ENCODE results near the gene LTBP1. TPM values are rescaled to one million over a fixed set of nuclear protein-coding genes. Genes with fewer than 3 reads are reported as not detected.

LTBP1 gene
- total RNA-seq, 1 donor from 2014 or later = 29.7 TPM

DNA sequence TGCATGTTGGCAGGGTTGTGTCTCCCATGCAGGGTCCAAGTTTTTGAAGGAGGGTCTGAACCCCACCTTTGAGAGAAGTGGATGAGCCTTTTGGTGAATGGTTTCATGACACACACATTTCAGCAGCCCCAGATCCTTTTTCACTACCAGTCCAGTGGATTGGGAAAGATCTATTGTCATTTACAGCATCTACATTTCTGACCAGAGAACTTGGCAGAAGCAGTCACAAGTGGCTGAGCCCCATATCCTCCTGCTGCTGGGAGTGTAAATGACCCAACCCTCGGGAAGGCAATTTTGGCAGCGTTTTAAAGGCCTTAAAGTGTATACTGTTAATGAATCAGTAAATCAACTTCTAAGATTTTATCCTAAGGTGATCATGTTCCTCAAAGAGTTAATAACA, 355.6 kb downstream of the LTBP1 start:
- H3K4me2 ChIP-seq (ENCODE audit: low read length) = no peak overlapping the region
- H3K27me3 ChIP-seq (ENCODE audit: insufficient read depth, low read length) = no peaks in the 10 kb centered on the region
- no peaks in the 10 kb centered on the region for H3K27me3 Mint-ChIP-seq (ENCODE audit: low read depth, unreplicated experiment)
- TF ChIP-seq EZH2 (IDR thresholded peaks at IDR 0.05; ENCODE audit: insufficient read depth, low read length) = no peak
- TF ChIP-seq, protein P1, sequence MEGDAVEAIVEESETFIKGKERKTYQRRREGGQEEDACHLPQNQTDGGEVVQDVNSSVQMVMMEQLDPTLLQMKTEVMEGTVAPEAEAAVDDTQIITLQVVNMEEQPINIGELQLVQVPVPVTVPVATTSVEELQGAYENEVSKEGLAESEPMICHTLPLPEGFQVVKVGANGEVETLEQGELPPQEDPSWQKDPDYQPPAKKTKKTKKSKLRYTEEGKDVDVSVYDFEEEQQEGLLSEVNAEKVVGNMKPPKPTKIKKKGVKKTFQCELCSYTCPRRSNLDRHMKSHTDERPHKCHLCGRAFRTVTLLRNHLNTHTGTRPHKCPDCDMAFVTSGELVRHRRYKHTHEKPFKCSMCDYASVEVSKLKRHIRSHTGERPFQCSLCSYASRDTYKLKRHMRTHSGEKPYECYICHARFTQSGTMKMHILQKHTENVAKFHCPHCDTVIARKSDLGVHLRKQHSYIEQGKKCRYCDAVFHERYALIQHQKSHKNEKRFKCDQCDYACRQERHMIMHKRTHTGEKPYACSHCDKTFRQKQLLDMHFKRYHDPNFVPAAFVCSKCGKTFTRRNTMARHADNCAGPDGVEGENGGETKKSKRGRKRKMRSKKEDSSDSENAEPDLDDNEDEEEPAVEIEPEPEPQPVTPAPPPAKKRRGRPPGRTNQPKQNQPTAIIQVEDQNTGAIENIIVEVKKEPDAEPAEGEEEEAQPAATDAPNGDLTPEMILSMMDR (IDR thresholded peaks at IDR 0.05; ENCODE audit: insufficient read depth, low read depth, low read length) = no peak
- no peak overlapping the region for H2AFZ ChIP-seq (ENCODE audit: low read depth, low read length)
- FAIRE-seq (no peak), DNase-seq (ENCODE audit: low read depth) (no peak)
- peaks cover 11% of the 10 kb centered on the region for H3K36me3 Mint-ChIP-seq (ENCODE audit: low read depth, unreplicated experiment)
- no peak overlapping the region for H3K4me3 ChIP-seq (ENCODE audit: insufficient read depth, low read depth, low read length)
- H3K9me3 ChIP-seq (ENCODE audit: insufficient read depth, low read depth, low read length) = no peaks in the 10 kb centered on the region
- no peak overlapping the region for H3K27ac Mint-ChIP-seq (ENCODE audit: unreplicated experiment)
- no peak overlapping the region for H3K9ac ChIP-seq (ENCODE audit: low read length)
- no peaks in the 10 kb centered on the region for H3K79me2 ChIP-seq (ENCODE audit: insufficient read depth, low read length)
- peaks cover 4% of the 10 kb centered on the region for H3K4me1 Mint-ChIP-seq (ENCODE audit: low read depth, unreplicated experiment)
- H3K4me3 Mint-ChIP-seq (ENCODE audit: unreplicated experiment) = no peak overlapping the region
- H4K20me1 ChIP-seq (ENCODE audit: insufficient read depth, low read length) = no peaks in the 10 kb centered on the region
- no peaks in the 10 kb centered on the region for H3K9me3 Mint-ChIP-seq (ENCODE audit: unreplicated experiment)
- H3K4me1 ChIP-seq (ENCODE audit: insufficient read depth, low read length) = peaks cover 11% of the 10 kb centered on the region
- H3K27ac ChIP-seq (ENCODE audit: low read depth, low read length) = no peak overlapping the region
- peaks cover 32% of the 10 kb centered on the region for H3K36me3 ChIP-seq (ENCODE audit: insufficient read depth, low read length)

DNA sequence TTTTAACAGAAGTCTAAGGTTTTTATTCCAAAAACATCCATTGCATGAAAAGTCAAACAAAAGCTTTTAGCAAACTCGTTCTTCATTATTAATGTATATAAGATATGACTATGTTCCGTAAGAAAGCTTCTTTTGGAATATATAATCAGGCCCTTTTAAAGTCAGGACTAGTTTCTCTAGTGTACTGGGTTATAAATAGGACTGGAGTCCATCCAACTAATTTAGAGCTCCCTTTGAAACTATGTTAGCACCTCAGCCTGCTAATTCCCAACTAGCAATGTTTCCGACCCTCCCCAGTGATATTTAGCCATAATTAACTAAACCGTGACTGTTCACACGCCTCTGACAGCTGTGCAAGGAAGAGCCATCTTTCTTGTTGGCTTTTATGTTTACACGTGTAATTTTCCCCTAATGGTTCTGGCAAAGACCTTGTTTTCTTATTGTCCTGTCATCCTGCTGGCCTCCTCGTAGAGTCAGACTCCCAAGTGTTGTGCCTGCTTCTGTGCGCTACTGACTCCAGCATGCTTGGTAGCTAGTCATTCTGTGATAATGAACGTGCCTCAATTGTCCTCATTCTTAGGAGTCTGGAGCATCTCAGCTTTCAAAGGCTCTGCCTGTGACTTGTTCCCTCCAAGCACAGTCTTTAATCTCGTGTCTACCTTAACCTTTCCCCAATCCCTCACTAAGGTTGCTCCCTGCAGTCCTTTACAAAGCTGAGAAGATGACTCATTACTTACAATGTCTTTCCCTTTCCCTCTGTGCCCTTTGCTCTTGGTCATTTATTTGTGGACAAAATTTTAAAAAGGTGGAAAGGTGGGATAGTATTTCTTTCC, 357.5 kb downstream of the LTBP1 start:
- Histone ChIP-seq H3K9me3 (ENCODE audit: insufficient read depth, low read depth, low read length) (no peaks in the 10 kb centered on the region), H3K4me3 (ENCODE audit: insufficient read depth, low read depth, low read length) (no peak overlapping the region), H3K27me3 (ENCODE audit: insufficient read depth, low read length) (no peaks in the 10 kb centered on the region), H2AFZ (ENCODE audit: low read depth, low read length) (no peak overlapping the region), H3K27ac (ENCODE audit: low read depth, low read length) (no peak overlapping the region), H3K9ac (ENCODE audit: low read length) (no peak overlapping the region), H3K4me1 (ENCODE audit: insufficient read depth, low read length) (no peaks in the 10 kb centered on the region), H3K36me3 (ENCODE audit: insufficient read depth, low read length) (peaks cover 37% of the 10 kb centered on the region), H4K20me1 (ENCODE audit: insufficient read depth, low read length) (no peaks in the 10 kb centered on the region), H3K4me2 (ENCODE audit: low read length) (no peak overlapping the region), H3K79me2 (ENCODE audit: insufficient read depth, low read length) (no peaks in the 10 kb centered on the region)
- DNase-seq (ENCODE audit: low read depth) (no peak), FAIRE-seq (peak; percentile 75)
- H3K36me3 Mint-ChIP-seq (ENCODE audit: low read depth, unreplicated experiment) = peaks cover 11% of the 10 kb centered on the region
- TF ChIP-seq, protein P1 (IDR thresholded peaks at IDR 0.05; ENCODE audit: insufficient read depth, low read depth, low read length) = no peak
- no peak for TF ChIP-seq EZH2 (IDR thresholded peaks at IDR 0.05; ENCODE audit: insufficient read depth, low read length)
- no peaks in the 10 kb centered on the region for H3K27me3 Mint-ChIP-seq (ENCODE audit: low read depth, unreplicated experiment)
- no peaks in the 10 kb centered on the region for H3K9me3 Mint-ChIP-seq (ENCODE audit: unreplicated experiment)
- H3K27ac Mint-ChIP-seq (ENCODE audit: unreplicated experiment) = no peak overlapping the region
- H3K4me1 Mint-ChIP-seq (ENCODE audit: low read depth, unreplicated experiment) = peaks cover 4% of the 10 kb centered on the region
- H3K4me3 Mint-ChIP-seq (ENCODE audit: unreplicated experiment) = no peak overlapping the region

DNA sequence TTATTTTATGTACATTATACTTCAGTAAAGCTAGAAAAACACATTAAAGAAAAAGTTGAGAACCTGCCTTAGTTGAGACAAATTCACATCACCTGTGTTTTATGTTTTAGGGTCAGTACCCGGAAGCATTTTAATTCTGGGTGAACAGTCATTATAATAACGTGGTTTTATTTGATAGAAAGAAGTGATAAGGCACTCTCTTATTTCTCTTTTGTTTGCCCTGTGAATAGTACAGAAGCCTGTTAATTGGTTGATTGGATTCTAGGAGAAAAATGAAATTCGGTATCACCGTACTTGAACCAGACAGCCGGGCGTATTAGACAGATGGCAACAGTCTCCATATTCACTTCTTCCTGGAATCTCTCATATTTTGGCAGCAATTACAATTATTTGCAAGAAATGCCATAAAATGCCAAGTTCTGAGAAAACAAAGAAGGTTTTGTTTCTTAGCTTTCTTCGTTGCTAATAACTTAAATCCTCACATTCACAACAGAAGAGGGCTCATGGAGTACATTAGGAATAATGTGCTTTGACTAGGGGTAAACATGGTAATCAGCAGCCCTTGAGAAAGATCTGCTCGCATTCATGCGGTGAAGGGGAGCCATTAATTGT, 361.0 kb downstream of the LTBP1 start:
- H3K4me3 Mint-ChIP-seq (ENCODE audit: unreplicated experiment) = no peak overlapping the region
- no peak overlapping the region for H3K27ac ChIP-seq (ENCODE audit: low read depth, low read length)

More for the DNA sequence above, 361.0 kb downstream of the LTBP1 start:
- Mint-ChIP-seq H3K27me3 (ENCODE audit: low read depth, unreplicated experiment) (no peaks in the 10 kb centered on the region), H3K4me1 (ENCODE audit: low read depth, unreplicated experiment) (peaks cover 4% of the 10 kb centered on the region), H3K27ac (ENCODE audit: unreplicated experiment) (no peak overlapping the region), H3K9me3 (ENCODE audit: unreplicated experiment) (no peaks in the 10 kb centered on the region), H3K36me3 (ENCODE audit: low read depth, unreplicated experiment) (peaks cover 11% of the 10 kb centered on the region)
- no peaks in the 10 kb centered on the region for H4K20me1 ChIP-seq (ENCODE audit: insufficient read depth, low read length)
- no peaks in the 10 kb centered on the region for H3K79me2 ChIP-seq (ENCODE audit: insufficient read depth, low read length)
- H3K9ac ChIP-seq (ENCODE audit: low read length) = no peak overlapping the region
- DNase-seq (ENCODE audit: low read depth) (no peak), FAIRE-seq (no peak)
- H3K27me3 ChIP-seq (ENCODE audit: insufficient read depth, low read length) = no peaks in the 10 kb centered on the region
- H2AFZ ChIP-seq (ENCODE audit: low read depth, low read length) = no peak overlapping the region
- no peak for TF ChIP-seq EZH2 (IDR thresholded peaks at IDR 0.05; ENCODE audit: insufficient read depth, low read length)
- TF ChIP-seq, protein P1 (IDR thresholded peaks at IDR 0.05; ENCODE audit: insufficient read depth, low read depth, low read length) = no peak
- H3K4me2 ChIP-seq (ENCODE audit: low read length) = no peak overlapping the region
- peaks cover 18% of the 10 kb centered on the region for H3K36me3 ChIP-seq (ENCODE audit: insufficient read depth, low read length)
- no peaks in the 10 kb centered on the region for H3K9me3 ChIP-seq (ENCODE audit: insufficient read depth, low read depth, low read length)
- H3K4me3 ChIP-seq (ENCODE audit: insufficient read depth, low read depth, low read length) = no peak overlapping the region
- H3K4me1 ChIP-seq (ENCODE audit: insufficient read depth, low read length) = no peaks in the 10 kb centered on the region

Data from astrocyte (in vitro differentiated cells and primary cell).